ENCODE data around the gene GPR149.

Gene GPR149

GRCh38 chr3:154384479-154384878, 45.5 kb downstream of the GPR149 start:
- no peak for DNase-seq (ENCODE audit: low read depth)
- TF ChIP-seq CTCF (conservative IDR thresholded peaks at IDR 0.05; ENCODE audit: low read length), result no peak
- H3K4me3 ChIP-seq (ENCODE audit: low read length), result no peak overlapping the region

GRCh38 chr3:154378311-154378710, 51.7 kb downstream of the GPR149 start:
- no peak overlapping the region for H3K4me3 ChIP-seq (ENCODE audit: low read length)
- peak; percentile 31 for DNase-seq (ENCODE audit: low read depth)
- TF ChIP-seq CTCF (conservative IDR thresholded peaks at IDR 0.05; ENCODE audit: low read length), result no peak

- DNase-seq (ENCODE audit: low read depth), result no peak
- H3K4me3 ChIP-seq (ENCODE audit: low read length), result no peak overlapping the region
- TF ChIP-seq CTCF (conservative IDR thresholded peaks at IDR 0.05; ENCODE audit: low read length), result no peak
Observed at GRCh38 chr3:154367221-154367620, 62.8 kb downstream of the GPR149 start.

- DNase-seq (ENCODE audit: low read depth), result no peak
- H3K4me3 ChIP-seq (ENCODE audit: low read length), result no peak overlapping the region
- no peak for TF ChIP-seq CTCF (conservative IDR thresholded peaks at IDR 0.05; ENCODE audit: low read length)
Observed at GRCh38 chr3:154364849-154365248, 65.1 kb downstream of the GPR149 start.

- H3K4me3 ChIP-seq (ENCODE audit: low read length), result no peak overlapping the region
- DNase-seq (ENCODE audit: low read depth), result no peak
- TF ChIP-seq CTCF (conservative IDR thresholded peaks at IDR 0.05; ENCODE audit: low read length), result no peak
Observed at GRCh38 chr3:154361099-154361498, 68.9 kb downstream of the GPR149 start.

GRCh38 chr3:154356009-154356408, 74.0 kb downstream of the GPR149 start:
- no peak overlapping the region for H3K4me3 ChIP-seq (ENCODE audit: low read length)
- no peak for DNase-seq (ENCODE audit: low read depth)
- TF ChIP-seq CTCF (conservative IDR thresholded peaks at IDR 0.05; ENCODE audit: low read length), result no peak

GRCh38 chr3:154349223-154349622, 80.8 kb downstream of the GPR149 start:
- TF ChIP-seq CTCF (conservative IDR thresholded peaks at IDR 0.05; ENCODE audit: low read length), result no peak
- DNase-seq (ENCODE audit: low read depth), result no peak
- no peak overlapping the region for H3K4me3 ChIP-seq (ENCODE audit: low read length)

All from AG10803 (cell line).